HG03457 (cell line): Measurements from ENCODE around the gene PLXND1.

Source experiments
- ATAC-seq: cut with Tn5 transposase; IDR thresholded peaks from one replicate; pipeline ENCODE4 v1.9.1; 2021; ENCODE audit warnings: moderate number of reproducible peaks; ENCODE audit not compliant: unreplicated experiment

The PLXND1 gene

GRCh38 chr3:129567939-129568338 is 38.5 kb downstream of the PLXND1 start:
- no peak for ATAC-seq

- ATAC-seq, result no peak
These were observed 39.2 kb downstream of the PLXND1 start for GRCh38 chr3:129567176-129567705.

GRCh38 chr3:129565902-129566301 is 40.6 kb downstream of the PLXND1 start:
- no peak for ATAC-seq

GRCh38 chr3:129564981-129565644 is 41.4 kb downstream of the PLXND1 start:
- ATAC-seq, result no peak

GRCh38 chr3:129563850-129564535 is 42.5 kb downstream of the PLXND1 start:
- ATAC-seq, result no peak

- ATAC-seq, result no peak
These were observed 43.1 kb downstream of the PLXND1 start for GRCh38 chr3:129563332-129563731.

GRCh38 chr3:129562803-129563202 is 43.7 kb downstream of the PLXND1 start:
- no peak for ATAC-seq

GRCh38 chr3:129561619-129562248 is 44.7 kb downstream of the PLXND1 start:
- ATAC-seq, result no peak

GRCh38 chr3:129560911-129561594 is 45.4 kb downstream of the PLXND1 start:
- no peak for ATAC-seq

GRCh38 chr3:129560269-129560787 is 46.1 kb downstream of the PLXND1 start:
- no peak for ATAC-seq

- ATAC-seq, result no peak
These were observed 46.9 kb downstream of the PLXND1 start for GRCh38 chr3:129559565-129560079.

GRCh38 chr3:129558772-129559564 is 47.5 kb downstream of the PLXND1 start:
- no peak for ATAC-seq

GRCh38 chr3:129558081-129558771 is 48.2 kb downstream of the PLXND1 start:
- ATAC-seq, result no peak

GRCh38 chr3:129557548-129557894 is 49.0 kb downstream of the PLXND1 start:
- no peak for ATAC-seq

- ATAC-seq, result no peak
These were observed 49.5 kb downstream of the PLXND1 start for GRCh38 chr3:129556890-129557547.

- no peak for ATAC-seq
These were observed 50.1 kb downstream of the PLXND1 start for GRCh38 chr3:129556358-129556695.

- ATAC-seq, result no peak
These were observed 50.7 kb downstream of the PLXND1 start for GRCh38 chr3:129555616-129556357.

GRCh38 chr3:129555153-129555550 is 51.3 kb downstream of the PLXND1 start:
- ATAC-seq, result no peak
